Cardiac atrium fibroblast (primary cell): ENCODE results near the gene ELAC1. TPM values are rescaled to one million over a fixed set of nuclear protein-coding genes. Genes with fewer than 3 reads are reported as not detected.

Source experiments
- total RNA-seq: library from RNA; depleted of rRNA; stranded (reverse); fragments of >200 nt; gene quantifications from 2 replicates; pipeline ENCODE4 v1.2.3, GENCODE V29; 2015

ELAC1 gene
- total RNA-seq = 4.7 and 5.6 TPM in 2 replicates

GRCh38 chr18:50967714-50968661 is at the start of gene ELAC1:
TSS of gene ELAC1 (plus strand) at chr18:50968040. CDS start at chr18:50974405, 6,365 bp downstream.

GRCh38 chr18:51029694-51030536 is 62.1 kb downstream of the ELAC1 start, which contains the start of gene SMAD4:
TSS of gene SMAD4 (plus strand) at chr18:51030213. CDS start at chr18:51047047, 16,834 bp downstream.

Other genes starting within 250 kb of the ELAC1 start
- gene MRO, start 148.0 kb upstream of the ELAC1 start, total RNA-seq = 3.1 and 3.2 TPM in 2 replicates
- 25.5 and 30.0 TPM in 2 replicates for gene ME2, start 88.9 kb upstream of the ELAC1 start, total RNA-seq
- gene SMAD4, start 62.2 kb downstream of the ELAC1 start, total RNA-seq = 71.5 and 113 TPM in 2 replicates
- 22.4 and 33.4 TPM in 2 replicates for gene MEX3C, start 229.6 kb downstream of the ELAC1 start, total RNA-seq